SU-DHL-6 (cell line): ENCODE results near the gene KRTAP5-2.

Source experiments
- CTCF ChIP-seq: fragments of 200-600 bp; sonication (generic); IDR thresholded peaks from one replicate; pipeline ENCODE4 v1.5.1; 2017; ENCODE audit warnings: antibody characterized with exemption, mild to moderate bottlenecking, low read length, moderate library complexity; ENCODE audit not compliant: insufficient read depth, poor library complexity, severe bottlenecking
- EZH2phosphoT487 ChIP-seq: fragments of 200-600 bp; sonication (generic), shearing (Covaris generic); conservative IDR thresholded peaks from 2 replicates; pipeline ENCODE4 v1.6.1; 2018; ENCODE audit warnings: mild to moderate bottlenecking, antibody characterized with exemption, low read length, moderate library complexity, mixed read lengths

- TF ChIP-seq EZH2phosphoT487 (no peak), CTCF (no peak)
Measured at GRCh38 chr11:1569251-1569780, 28.8 kb downstream of the KRTAP5-2 start.
